ENCODE results near the gene PLEKHA7.

The PLEKHA7 gene

DNA sequence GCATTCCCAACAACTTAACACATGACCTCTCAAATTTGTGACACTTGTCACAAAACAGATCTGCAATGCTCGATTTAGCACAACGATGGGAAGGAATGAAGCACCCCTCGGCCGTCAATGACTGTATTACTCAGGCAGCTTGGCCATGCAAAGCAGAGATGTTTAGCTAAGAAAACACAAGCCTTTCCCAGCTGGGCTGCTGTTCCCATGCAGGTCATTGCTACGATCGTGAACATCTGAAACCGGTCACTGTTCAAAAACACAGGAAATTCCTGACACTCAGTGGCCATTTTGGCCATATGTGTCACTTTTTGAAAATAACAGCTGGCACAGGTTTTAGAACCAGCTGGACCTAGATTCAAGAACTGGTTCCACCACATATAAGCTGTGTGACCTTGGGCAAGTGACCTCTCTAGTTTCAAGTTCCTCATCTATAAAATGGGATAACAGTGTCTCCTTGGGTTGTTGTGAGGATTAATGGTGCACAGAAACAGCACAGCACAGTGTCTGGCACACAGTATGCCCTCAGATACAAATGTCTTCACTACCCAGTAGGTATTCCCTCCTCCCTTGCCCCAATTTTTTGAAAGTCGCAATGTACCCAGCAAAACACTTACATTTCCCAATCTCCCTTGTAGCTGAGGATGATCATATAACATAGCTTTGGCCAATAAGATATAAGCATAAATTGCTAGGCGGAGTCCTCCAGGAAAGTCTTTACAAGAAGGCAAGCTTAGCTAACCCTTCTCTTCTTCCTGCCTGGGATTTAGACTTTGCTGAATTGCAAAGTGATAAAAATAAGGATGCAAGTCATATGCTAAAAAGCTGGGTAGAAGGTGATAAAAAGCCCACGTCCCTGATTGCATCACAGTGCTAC is 182.7 kb downstream of the PLEKHA7 start:
- DNase-seq = no peak

DNA sequence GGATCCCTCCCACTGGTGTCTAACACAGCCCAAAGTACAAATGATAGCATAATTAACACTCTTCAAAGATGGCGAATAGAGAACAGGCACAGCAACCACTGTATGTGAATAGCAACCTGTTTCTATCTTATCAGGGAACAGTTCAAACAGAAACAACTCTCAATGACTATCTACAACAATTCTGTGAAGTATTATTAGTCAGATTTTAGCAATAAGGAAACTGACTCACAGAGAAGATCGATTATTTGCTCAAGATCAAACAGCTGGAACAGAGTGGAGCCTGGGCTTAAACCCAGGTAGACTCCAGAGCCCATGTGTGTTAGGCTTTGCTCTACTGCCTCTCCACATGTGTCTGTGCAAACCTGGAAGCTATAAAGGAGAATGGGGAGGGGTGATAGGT is 187.1 kb downstream of the PLEKHA7 start:
- no peak for DNase-seq

DNA sequence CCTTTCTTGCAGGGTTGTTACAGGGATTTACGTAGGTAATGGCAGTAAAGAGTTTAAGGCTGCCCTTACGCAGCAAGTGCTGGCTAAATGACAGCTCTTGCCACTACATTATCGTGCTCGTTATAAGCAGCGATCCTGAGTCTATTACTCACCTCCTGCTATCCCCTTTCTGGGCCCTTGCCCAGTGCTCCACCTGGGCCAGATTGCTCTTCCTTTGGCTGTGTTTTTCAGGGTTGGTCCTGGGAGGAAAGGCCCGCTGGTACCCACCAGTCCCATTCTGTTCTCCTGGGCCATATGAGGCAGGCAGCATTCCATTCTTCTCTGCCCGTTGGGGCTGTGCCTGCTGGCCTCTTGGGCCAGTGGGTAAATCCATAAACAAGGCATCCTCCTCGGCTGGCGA is 188.2 kb downstream of the PLEKHA7 start:
- no peak for DNase-seq

DNA sequence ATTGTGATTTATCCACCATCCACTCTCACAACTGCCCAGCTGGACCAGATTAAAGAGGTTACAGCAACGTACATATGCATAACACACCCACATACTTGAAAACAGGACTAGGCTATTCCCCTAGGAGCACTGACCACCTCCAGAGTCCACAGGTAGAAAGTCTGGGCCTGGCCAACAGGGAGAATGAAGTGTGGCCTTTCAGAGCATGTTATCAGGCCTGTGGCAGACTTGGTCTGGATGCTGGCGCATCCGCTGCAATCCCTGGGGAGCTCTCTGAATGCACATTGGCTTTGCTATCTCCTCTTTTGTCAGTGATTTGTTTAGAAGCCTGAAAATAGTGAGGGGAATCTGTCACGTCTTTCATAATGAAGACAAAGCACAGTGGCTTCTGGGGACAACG is 189.1 kb downstream of the PLEKHA7 start:
- DNase-seq = no peak

DNA sequence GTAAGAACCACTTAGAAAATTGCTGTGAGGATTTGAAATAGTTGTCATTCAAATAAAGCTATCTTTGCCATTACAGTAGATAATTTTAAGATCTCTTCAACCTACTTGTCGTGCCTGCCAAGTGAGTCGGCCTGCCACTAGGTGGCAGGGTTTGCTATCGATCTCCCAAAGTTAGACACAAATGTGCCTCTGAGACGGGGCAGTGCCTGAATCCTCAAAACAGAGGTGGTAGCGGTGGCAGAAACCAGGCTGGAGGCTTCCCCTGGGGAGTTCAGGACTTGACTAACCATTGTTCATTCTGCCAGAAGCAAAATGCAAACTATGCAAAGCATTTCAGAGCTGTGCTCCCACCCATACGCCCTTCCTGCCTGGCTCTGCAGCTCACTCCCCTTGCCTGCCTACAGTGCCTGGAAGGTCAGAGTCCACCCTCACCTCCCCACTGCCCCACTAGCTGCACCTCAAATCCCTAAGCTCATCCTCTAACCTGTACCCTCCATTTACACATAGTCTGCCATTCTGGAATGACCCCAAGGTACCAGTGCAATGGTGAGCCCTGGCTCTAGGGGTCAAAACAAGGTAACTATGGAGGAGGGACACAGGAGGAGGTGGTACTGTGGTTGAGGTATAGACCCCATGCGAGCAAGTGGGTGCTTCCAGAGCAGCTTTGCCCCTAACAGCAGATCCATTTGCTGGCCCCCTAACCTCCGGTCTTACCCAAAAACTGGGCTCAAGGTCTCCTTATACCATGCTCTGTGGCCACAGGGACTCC is 193.7 kb downstream of the PLEKHA7 start:
- peak; percentile 61 for DNase-seq

DNA sequence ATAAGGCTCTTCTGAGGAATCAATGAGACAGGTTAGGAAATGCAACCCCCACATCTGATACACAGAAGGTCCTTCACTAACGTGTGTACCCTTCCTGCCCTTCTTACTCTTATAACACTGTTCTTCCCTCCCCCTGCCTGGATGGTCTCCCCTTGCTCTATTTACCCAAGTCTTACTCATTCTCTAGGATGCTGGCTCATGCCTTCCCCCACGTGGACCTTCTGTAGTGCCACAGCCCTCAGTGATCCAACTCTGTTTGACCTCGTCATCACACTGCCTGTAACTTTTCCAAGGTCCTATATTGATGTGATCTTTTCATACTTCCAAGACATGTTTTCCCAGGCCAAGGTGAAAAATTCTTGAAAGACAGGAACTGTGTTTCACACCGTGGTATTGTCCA is 195.9 kb downstream of the PLEKHA7 start:
- no peak for DNase-seq

DNA sequence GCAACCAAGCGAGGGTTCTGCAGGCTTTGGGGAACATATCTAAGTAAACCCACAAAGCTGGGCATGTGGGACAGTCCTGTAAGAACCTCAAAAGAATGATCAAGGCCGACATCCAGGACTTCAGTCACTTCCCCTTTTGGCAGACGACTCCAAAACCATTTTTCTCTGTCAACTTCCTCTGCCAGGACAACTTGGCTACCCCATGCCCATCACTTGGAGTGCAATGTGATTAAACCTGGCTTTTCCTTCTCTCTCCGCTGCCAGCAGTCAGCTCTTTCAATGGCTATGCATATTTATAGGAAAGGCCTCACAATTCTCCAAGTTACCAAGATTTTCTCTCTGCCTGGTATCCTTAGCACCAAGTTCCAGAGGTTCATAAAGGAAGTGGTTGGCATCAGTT is 196.9 kb downstream of the PLEKHA7 start:
- no peak for DNase-seq

DNA sequence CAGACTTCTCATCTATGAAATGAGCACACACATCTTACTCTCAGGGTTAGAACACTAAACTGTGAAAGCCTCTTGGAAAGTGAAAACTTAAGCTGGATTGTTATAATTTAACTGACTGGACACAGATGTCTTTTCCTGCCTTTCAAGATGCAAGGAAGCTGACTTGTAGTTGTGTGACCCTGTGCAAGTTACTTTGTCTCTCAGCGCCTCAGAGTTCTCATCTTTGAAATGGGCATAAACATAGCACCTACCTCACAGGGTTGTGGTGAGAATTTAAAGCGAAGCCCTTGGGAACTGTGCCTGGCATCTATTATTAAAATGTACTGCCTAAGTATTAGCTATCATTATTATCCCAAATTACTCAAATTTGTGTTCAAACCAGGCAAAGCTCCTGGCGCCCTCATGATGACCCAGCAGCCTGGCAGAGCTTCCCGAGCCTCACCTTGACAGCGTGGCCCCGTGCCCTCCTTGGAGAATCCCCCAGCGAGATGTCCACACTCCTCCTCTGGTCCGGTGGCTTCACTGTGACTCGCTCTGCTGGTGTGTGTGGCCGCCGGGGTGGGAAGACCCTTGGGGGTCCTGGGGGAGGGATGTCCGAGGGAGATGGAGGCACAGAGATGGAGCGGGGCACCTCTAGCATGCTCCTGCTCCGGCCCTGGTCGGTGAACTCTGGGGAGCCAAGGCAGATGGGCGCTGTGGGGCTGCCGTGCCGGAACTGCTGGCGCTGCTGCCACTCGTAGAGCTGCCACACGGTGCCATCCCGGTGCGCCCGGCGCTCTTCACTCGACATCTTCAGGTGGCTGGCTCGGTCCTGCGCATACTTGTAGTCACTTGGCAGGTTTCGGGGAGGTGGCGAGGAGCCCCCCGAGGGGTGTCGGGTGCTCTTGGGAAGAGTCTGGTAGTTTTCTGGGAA is 197.6 kb downstream of the PLEKHA7 start:
- no peak for DNase-seq

DNA sequence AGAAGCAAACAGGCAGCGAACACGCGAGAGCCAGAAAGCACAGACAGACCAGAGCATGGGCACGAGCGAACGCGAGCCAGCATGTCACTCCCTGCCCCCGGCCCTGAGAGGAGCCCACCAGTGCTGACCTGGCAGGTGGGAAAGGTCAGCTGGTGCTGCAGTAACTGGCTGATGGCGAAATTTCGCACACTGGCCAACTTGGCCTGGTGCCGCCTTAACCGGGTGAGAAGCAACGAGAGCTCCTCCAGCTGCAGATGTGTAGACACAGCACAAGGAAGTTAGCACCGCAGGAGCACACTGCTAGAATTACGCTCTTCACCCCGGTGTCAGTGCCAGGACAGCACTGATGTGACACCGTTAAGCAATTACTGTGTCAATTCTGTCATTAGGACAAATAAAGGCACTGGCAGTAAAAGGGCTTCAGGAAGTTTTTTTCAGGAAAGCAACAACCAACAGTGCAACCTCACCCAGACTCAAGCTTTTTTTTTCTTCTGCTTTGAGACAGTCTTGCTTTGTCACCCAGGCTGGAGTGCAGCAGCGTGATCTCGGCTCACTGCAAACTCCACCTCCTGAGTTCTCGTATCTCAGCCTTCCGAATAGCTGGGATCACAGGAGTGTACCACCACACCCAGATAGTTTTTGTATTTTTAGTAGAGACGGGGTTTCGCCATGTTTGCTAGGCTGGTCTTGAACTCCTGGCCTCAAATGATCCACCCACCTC is 199.0 kb downstream of the PLEKHA7 start:
- DNase-seq = no peak

DNA sequence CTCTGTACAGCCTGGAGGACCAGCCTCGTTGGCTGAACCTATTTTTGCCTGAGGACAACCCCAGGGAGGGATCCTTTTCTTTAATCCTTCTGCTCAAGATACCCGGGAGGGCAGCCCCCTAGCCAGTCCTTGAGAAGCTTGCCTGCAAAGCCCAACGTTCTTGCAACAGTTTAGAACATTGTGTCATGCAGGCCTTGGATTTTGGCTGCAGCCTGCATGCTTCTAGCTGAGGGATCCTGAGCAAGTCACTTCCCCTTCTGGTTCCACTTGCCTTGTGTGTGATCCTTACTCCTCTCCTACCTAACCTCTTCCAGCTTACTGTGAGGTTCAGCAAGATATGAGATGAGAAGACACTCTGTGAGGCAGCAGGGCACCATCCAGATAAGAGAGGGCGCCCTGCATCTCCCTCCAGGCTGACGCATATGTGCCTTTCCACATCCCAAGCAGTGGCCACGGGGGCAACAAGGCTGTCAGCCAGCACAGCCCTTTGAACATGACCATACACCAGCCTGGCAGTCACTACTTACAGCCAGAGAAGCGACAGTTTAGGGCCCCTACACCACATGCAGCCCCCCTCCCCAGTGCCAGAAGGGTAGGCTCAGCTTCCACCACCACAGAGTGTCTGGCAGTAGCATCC is 199.7 kb downstream of the PLEKHA7 start:
- DNase-seq = no peak

DNA sequence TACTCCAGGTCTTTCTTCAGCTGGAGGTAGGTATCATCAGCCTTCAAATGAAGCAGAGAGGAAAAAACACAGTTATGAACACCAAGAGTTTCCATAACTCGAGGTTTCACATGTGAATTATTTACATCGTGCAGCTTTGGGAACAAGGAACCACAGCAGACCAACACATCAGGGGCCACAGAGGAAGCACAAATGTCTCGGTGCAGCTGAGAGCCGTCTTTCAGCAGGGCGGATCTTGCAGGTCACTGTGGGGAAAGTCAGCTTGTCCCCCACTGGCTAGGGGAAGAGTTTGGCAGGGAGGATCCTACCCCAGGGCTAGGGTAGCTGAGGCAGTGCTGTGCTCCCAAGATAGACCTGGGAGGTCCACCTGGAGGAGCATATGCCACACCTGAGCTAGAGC is 201.1 kb downstream of the PLEKHA7 start:
- no peak for DNase-seq

DNA sequence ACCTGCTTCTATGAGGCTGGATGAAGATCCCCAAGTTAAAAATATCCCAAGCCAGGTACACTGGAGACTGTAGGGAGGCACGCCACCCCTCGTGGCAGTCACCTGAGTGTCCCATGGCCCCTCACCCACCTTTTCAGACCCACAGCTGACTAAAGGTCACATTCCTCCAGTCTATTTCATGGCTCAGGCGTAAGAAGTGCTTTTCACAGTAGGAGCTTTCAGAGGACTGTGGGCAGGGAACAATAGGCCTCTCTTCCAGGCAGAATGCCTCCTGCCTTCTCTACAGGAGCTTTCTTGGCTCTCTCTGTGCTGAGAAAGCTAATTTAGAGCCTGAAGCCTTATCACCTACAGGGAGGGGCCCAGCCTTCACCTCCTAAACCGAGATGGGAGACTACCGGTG is 201.9 kb downstream of the PLEKHA7 start:
- DNase-seq = no peak

DNA sequence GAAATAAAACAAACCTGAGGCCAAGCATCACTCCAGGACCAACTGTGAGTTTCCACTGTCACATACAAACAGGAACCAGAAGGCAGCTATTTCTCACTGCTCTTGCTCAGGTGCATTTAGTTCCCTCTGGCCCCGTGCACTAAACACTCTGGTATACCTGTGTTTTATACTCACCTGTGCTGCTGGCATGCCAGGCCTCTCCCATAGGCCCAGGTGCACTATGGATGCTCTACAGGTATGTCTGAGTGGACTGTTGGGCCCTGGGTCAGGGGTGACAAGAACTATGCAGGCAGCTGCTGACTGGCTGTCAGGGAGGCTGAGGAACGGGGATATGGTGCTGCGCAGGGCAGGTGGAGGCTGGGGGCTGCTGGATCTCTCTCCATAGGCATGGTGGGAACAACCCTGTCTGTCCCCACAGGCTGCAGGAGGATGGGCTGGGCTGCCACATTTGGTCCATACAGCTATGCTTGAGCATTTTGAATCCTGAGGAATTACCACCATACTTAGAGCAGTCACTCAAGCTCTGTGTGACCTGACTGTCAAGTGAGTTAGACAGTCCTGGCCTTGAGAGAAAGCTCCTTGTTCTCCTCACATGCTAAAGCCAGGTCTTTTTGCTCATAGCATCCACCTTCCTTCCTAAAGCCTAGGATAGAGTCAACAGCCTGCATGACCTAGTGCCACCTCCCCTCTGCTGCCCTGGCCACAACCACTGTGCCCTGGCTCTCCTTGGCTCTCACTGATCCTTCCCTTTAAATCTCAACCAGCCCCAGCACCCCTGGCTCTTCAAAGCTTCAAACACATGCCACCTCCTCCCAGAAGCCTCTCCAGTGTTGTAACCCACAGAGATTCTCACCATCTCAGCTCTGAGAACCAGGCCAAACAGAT is 202.8 kb downstream of the PLEKHA7 start:
- no peak for DNase-seq

DNA sequence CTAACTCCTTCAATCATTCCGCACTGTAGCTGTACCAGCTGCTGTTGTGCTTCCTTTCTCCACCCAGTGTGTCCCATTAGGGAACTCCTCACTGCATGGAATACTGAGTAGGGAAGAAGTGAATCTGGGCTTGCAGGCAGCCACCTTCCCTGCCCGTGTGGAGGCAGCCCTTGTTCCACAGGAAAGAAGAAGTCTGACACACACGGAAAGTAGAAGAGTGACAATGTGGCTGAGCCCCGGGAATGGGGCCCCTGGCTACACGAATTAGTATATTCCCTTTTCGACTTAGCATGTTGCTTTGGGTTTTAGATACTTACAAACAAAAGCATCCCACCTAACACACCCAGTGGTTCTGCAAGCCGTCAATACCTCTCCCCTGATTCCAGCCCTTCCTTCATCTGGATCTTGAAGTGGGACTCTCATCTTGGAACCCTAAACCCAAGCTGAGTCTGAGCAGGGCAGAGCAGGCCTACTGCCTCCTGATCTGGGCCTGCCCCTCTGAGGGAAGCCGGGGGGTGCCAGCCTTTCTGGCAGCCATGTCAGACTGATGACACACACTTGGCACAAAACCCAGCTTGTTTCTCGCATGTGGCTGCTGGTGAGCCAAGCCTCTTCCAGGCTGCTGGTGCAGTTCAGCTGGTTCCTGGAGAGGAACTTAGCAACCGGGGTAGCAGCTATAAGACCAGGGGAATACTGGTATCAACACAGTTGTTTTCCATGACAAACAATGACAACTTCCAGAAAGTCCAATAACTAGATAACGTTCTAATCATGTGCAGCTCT is 204.1 kb downstream of the PLEKHA7 start:
- no peak for DNase-seq

DNA sequence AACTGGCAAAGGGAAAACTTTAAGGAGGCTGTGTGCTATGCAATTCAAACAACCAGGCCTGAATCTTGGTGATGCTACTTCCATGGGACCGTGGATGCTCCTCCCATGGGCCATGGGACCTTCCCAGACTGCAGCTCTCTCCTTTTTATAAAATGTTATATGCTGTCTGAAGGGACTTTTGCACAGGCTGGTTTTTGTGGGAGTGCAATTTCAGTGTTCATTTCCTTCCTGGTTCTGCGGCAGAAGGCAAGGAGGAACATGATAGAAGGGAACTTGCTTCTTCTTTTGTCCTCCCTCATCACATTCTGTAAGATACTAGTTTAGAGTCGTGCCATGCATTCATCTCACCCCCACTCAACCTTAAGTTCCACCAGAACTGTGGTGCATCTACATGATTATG is 206.9 kb downstream of the PLEKHA7 start:
- DNase-seq = no peak

DNA sequence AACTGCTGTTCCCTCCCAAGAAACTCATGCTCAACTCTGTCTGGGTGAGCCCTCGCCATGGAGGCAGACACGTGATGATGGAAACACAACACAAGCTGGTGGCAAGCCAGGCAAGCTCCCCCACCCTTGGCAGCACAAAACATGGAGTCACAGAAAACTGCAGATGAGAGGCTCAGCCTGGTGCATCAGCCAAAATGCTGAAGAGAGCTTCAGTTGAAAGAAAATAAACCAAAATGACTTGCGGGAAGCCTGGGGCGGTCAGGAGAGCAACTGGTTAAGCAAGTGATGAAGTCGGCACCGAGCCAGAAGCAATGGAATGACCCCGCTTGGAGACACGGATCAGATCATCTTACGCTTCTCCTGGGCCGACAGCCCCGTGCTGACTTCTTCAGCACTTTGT is 207.4 kb downstream of the PLEKHA7 start:
- DNase-seq = no peak

DNA sequence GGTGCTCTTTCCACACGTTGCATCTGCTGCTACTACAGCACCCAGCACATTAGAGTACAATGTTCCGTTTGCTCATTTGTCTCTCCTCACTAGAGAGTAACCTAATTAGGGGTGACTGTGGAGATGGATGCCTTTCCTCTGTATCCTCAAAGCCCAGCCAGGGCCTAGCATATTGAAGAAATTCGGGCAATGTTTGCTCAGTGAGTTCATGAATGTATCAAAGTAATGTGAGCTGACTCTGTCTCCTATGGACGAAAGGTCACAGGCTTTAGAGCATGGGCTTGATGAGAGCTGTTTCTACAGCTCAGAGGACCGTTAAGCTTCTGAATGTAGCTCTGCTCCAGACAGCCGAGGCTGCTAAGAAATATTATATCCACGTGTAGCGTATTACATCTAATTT is 208.3 kb downstream of the PLEKHA7 start:
- DNase-seq = no peak

DNA sequence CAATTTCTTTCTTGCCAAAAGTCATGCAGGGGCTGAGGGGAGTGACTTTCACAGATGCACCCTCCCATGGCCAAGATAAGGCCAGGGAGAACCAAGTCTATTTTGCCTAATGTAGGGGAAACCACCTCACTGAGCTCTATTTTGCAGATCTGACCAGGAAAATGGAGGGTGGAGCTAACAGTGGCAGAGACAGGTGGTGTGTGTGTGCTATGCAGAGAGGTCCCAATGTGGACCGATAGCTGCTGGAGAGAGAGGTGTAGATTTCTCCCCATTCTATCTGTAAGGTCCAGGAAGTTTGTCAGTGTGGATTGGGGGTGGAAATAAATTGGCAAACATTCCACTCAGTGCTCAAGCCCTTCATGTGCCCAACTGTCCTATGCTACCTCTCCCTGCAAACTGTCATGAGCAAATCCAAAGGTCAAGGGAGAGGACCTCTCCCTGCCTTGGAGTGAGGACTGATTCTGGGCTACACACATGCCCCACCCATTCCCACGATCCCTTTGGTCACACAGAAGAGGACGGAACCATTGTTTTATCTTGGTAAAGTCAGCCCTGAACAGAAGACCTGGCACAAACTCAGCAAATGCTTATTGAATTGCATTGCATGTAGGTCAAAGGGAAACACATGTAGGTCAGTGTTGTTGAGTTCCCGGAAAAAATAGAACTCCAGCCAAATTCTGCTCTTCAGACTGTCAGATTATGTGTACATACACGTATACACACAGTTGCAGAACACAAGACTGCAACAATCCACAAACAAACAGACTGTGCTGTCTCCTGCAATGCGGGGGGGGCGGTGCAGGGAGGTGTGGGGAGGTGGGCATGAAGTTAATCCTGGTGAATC is 209.9 kb downstream of the PLEKHA7 start:
- no peak for DNase-seq

Measured in CD4-positive, alpha-beta T cell treated with Interleukin-21 for 1 hour (primary cell).